GM12873 (cell line): ENCODE data around the gene HDLBP.

Experiments used
- CTCF ChIP-seq: IDR thresholded peaks from 2 replicates; pipeline ENCODE4 v1.5.1; 2012; ENCODE audit warnings: low read depth, mild to moderate bottlenecking, moderate library complexity, low read length, control low read depth; ENCODE audit not compliant: insufficient read depth; ENCODE audit errors: missing control alignments

Gene HDLBP

DNA sequence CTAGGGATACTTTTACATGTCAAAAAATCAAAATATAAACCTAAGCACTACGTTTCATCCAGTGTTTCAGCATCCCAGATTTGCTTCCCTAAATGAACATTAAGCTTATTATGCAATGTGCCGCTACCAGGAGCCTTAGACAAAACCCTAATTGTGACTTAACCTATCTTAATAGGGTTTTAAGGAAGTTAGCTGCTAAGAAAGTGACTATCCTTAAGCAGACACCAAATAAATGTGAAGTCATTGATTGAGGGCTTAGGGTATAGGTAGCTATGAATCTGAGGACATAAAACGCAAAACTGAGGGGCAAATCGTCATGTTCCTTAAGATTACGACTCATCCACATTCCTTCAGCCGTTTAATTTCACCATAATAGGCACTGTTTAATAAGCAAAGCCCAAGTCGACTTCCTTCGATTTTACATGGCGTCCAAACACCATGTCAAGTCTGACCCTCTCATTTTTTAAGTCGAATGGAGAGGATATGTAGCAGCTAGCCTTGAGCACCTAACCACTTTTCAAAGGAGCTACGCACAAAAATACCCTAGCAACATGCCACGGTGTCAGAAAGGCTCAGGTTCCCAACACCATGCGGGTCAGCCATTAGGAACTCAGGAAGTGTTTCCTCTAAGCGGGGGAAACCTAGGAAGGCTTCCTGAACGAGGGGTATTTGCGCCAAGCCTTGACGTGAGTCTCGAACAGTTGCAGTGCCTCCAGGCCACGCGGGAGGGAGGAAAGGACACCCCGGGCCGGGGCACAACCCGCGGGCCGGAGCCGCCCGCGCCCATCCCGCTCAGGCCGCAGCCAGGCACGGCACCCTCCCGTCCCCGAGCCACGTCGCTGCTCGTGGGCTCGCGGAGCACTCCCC lies 1.0 kb downstream of the HDLBP start:
- no peak for TF ChIP-seq CTCF

DNA sequence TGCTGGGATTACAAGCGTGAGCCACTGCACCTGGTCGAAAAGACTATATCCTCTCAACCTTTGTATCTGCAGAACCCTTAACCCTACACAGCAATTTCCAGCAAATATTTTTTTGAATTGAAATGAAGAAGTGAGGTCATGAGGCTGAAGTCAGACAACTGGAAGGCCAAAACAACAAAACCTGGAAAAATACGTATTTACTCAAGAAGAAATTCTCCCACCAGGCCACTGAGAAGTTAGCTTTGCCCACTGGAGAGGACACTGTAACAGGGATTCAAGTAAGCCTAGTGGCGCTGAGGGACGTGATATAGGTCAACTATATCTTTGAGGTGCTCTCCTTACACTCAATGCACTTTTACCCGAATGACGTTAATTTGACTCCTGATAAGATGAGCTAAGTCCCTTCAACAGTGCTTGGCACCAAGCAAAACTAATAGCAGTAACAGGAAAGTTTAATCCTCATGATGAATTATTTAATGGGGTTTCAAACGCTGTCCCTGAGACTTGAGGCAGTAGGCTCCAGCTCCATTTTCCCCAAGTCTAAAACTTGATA lies 1.9 kb downstream of the HDLBP start:
- TF ChIP-seq CTCF, result no peak

DNA sequence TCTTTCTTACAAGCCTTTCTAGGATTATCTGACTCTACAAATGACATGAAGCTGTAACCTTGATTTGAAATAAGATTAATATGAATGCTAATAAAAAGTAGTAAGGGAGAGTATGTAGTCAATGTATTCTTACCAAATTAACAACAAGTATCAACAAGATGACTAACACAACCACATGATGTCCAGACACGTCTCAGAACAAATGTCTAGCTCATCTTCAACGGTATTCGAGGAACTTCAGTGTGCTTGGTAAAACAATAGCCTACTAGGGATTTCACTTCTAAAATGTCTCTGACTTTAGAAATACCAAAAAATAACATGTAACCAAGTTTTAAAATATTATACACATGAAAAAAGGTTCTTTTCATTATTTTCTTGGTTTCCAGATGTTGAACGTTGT lies 3.4 kb downstream of the HDLBP start:
- no peak for TF ChIP-seq CTCF

- no peak for TF ChIP-seq CTCF
These were observed 4.4 kb downstream of the HDLBP start for GRCh38 chr2:241310917-241311566.

DNA sequence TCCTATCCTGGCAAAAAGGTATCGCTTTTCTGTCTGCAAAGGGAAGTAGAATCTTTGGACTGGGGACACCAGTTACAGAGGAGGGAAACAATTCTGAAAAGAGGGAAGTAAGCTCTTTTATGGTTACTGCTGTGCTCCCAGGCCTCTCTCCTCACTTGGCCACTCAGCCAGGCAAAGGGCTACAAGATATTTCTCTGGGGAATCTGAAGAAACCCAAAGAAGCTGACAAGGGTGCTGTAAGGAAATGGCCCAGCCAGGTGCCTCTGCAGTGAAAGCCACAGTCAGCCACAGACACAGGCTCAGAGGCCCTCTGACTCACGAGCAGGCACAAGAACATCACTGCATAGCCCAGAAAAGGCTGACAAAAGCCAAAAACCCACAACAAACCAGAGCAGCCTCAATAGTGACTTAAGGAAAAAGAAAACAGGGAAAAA lies 5.8 kb downstream of the HDLBP start:
- no peak for TF ChIP-seq CTCF

DNA sequence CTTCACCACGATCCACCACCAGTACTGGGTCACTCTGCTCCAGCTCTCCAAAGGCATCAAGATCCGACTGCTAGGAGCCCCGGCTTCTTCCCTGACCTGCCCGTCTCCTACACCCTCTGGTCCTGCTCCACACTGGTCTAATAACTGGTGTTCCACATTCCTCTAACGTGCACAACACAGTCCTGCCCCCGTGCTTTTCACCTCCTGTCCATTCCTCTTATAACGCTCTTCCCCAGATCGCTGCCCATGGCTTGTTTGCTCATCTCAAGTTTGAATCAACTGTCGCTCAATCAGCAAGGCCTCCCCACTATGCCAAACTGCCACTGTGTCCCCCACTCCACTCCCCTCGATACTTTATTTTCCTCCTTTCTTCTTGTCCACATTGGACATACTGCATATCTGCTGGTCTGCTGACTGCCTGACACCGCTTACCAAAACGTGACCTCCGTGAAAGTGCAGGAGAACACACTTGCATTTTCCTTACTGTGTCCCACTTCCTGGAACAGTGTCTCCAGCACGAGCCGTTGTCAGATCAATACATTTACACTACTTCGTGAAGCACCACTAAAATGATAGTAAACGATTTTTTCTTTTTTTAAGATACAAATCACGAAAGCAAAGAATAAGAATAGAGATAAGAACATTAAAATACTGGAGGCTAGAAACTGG lies 6.5 kb downstream of the HDLBP start:
- no peak for TF ChIP-seq CTCF

DNA sequence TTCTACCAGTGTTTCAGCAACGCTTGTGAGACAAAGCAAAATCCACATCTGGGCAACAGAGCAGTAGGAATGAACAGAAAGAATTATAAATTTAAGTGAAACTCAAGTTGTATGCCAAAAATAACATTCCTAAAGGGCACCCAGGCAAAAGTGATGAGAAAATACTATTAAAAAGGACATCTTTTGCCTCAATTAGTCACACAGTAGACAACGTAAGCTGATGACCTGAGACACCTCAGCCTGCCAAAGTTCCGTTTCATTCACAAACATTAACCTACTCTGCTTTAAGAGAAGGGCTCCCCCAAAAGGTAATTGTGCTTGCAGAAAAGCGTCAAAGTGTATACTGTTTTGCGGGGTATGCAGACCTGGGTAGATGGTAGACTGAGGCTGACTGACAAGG lies 7.2 kb downstream of the HDLBP start:
- no peak for TF ChIP-seq CTCF
